Liver (tissue), 9 donors: ENCODE data around the gene VPS13C. TPM values are rescaled to one million over a fixed set of nuclear protein-coding genes. Genes with fewer than 3 reads are reported as not detected.
A peak's percentile ranks its signal among the peaks of the same experiment; 100 is the strongest.

Experiments
- DNase-seq: peaks from one replicate; pipeline ENCODE4 v3.0.0-alpha.2; 2017; ENCODE audit warnings: low spot score
- H3K27ac ChIP-seq, 2 donors: one replicate each; pipeline ENCODE4 v1.7.0; 2013; ENCODE audit warnings: inconsistent platforms in 2 of 2, low read length in 2 of 2, control low read depth in 1 of 2, low read depth in 1 of 2, mild to moderate bottlenecking in 1 of 2
- H3K27me3 ChIP-seq, 4 donors: one replicate each; pipeline versions ENCODE4 v1.6.1 to v1.7.0; 2013; ENCODE audit warnings: low read length in 3 of 4, inconsistent platforms in 1 of 4, mild to moderate bottlenecking in 1 of 4, moderate library complexity in 1 of 4; ENCODE audit not compliant: control insufficient read depth in 4 of 4, insufficient read depth in 4 of 4
- H3K36me3 ChIP-seq, 4 donors: one replicate each; pipeline versions ENCODE4 v1.6.1 to v1.7.0; 2013; ENCODE audit warnings: low read length in 3 of 4, mild to moderate bottlenecking in 3 of 4, low read depth in 1 of 4, moderate library complexity in 1 of 4; ENCODE audit not compliant: control insufficient read depth in 4 of 4, insufficient read depth in 3 of 4
- H3K4me1 ChIP-seq, 4 donors: one replicate each; pipeline versions ENCODE4 v1.6.1 to v1.7.0; 2013; ENCODE audit warnings: low read length in 3 of 4, mild to moderate bottlenecking in 3 of 4, moderate library complexity in 1 of 4; ENCODE audit not compliant: control insufficient read depth in 4 of 4, insufficient read depth in 4 of 4
- H3K4me3 ChIP-seq, 3 donors: one replicate each; pipeline versions ENCODE4 v1.6.1 to v1.7.0; 2013; ENCODE audit warnings: low read length in 3 of 3, control low read depth in 1 of 3, low read depth in 1 of 3, mild to moderate bottlenecking in 1 of 3
- H3K9ac ChIP-seq, 2 donors: one replicate each; pipeline ENCODE4 v1.7.0; 2013; ENCODE audit warnings: low read length in 2 of 2, mild to moderate bottlenecking in 2 of 2, moderate library complexity in 2 of 2, control low read depth in 1 of 2, low read depth in 1 of 2
- H3K9me3 ChIP-seq, 4 donors: one replicate each; pipeline versions ENCODE4 v1.6.1 to v1.7.0; 2013; ENCODE audit warnings: low read length in 3 of 4; ENCODE audit not compliant: control insufficient read depth in 4 of 4
- EGR1 ChIP-seq, 2 donors: IDR thresholded peaks; 2 replicates each; pipeline ENCODE4 v1.6.1; 2016 to 2018; ENCODE audit warnings: antibody characterized with exemption in 2 of 2, low read depth in 2 of 2
- FOXA1 ChIP-seq: IDR thresholded peaks from 2 replicates; pipeline ENCODE4 v1.6.1; 2016; ENCODE audit warnings: antibody characterized with exemption
- FOXA2 ChIP-seq: IDR thresholded peaks from 2 replicates; pipeline ENCODE4 v1.6.1; 2016; ENCODE audit warnings: antibody characterized with exemption
- GABPA ChIP-seq, 2 donors: IDR thresholded peaks in 1 of 2; conservative IDR thresholded peaks in 1 of 2; 2 replicates each; pipeline ENCODE4 v1.6.1; 2016; ENCODE audit warnings: antibody characterized with exemption in 2 of 2, mild to moderate bottlenecking in 1 of 2, moderate library complexity in 1 of 2
- HNF4A ChIP-seq, 2 donors: conservative IDR thresholded peaks; 2 replicates each; pipeline ENCODE4 v1.6.1; 2016; ENCODE audit warnings: antibody characterized with exemption in 2 of 2, mild to moderate bottlenecking in 2 of 2
- JUND ChIP-seq, 2 donors: IDR thresholded peaks; 2 replicates each; pipeline ENCODE4 v1.6.1; 2016; ENCODE audit warnings: antibody characterized with exemption in 2 of 2
- MAX ChIP-seq: IDR thresholded peaks from 2 replicates; pipeline ENCODE4 v1.6.1; 2016; ENCODE audit warnings: antibody characterized with exemption
- REST ChIP-seq: IDR thresholded peaks from 2 replicates; pipeline ENCODE4 v1.6.1; 2016; ENCODE audit warnings: antibody characterized with exemption, mild to moderate bottlenecking
- RXRA ChIP-seq, 2 donors: IDR thresholded peaks; 2 replicates each; pipeline ENCODE4 v1.6.1; 2017 to 2018; ENCODE audit warnings: antibody characterized with exemption in 2 of 2, mild to moderate bottlenecking in 1 of 2
- TAF1 ChIP-seq: conservative IDR thresholded peaks from 2 replicates; pipeline ENCODE4 v1.6.1; 2016; ENCODE audit warnings: antibody characterized with exemption, mild to moderate bottlenecking
- YY1 ChIP-seq: IDR thresholded peaks from 2 replicates; pipeline ENCODE4 v1.6.1; 2016; ENCODE audit warnings: antibody characterized with exemption, mild to moderate bottlenecking
- ZBTB33 ChIP-seq: IDR thresholded peaks from 2 replicates; pipeline ENCODE4 v1.6.1; 2016; ENCODE audit warnings: antibody characterized with exemption
- WGBS: extraction: QIAGEN DNeasy Blood & Tissue Kit; methylation state at CpG from one replicate; pipeline ENCODE4 v1.1.7; 2013; 5-methylcytosine and 5-hydroxymethylcytosine counted together
- polyA plus RNA-seq, 2 donors: library from polyadenylated mRNA; stranded (reverse) in 1 of 2; unstranded in 1 of 2; fragments of 200-250 nt in 1 of 2; fragments of >200 nt in 1 of 2; fragmentation: Nextera tagmentation in 1 of 2; extraction: Ambion mirVana in 1 of 2; gene quantifications; one replicate each; pipeline versions ENCODE4 v1.2.1 to v1.2.3, GENCODE V29; 2013 to 2015
- total RNA-seq, 2 donors: library from RNA; depleted of rRNA; stranded (reverse); fragments of >200 nt; gene quantifications; one replicate each; pipeline ENCODE4 v1.2.3, GENCODE V29; 2014
- donor health status: healthy.
- donor health status: healthy.
- donor health status: healthy.
- donor health status: healthy.
- donor health status: healthy.

Gene VPS13C
- total and polyA plus RNA-seq, 4 donors = 5.4 to 42.0 (median 17.4) TPM

GRCh38 chr15:62053439-62054085 is 6.7 kb downstream of the VPS13C start:
- Histone ChIP-seq H3K4me3 (no peak overlapping the region), H3K27ac (peak overlapping the region in 1 of 2 donors; percentile 6), H3K9ac (no peak overlapping the region), H3K9me3 (no peaks in the 10 kb centered on the region), H3K36me3 (no peaks in the 10 kb centered on the region), H3K4me1 (peaks cover 0 to 6% (median 0%) of the 10 kb centered on the region in 4 donors), H3K27me3 (no peaks in the 10 kb centered on the region)
- no peak for TF ChIP-seq FOXA2
- TF ChIP-seq TAF1 = no peak
- TF ChIP-seq EGR1 (IDR thresholded peaks at IDR 0.05; ENCODE audit: low read depth in 2 of 2) = no peak
- TF ChIP-seq ZBTB33 = no peak
- no peak for TF ChIP-seq REST
- no peak for TF ChIP-seq HNF4A (conservative IDR thresholded peaks at IDR 0.05)
- TF ChIP-seq MAX = no peak
- TF ChIP-seq RXRA (IDR thresholded peaks at IDR 0.05) = peak; percentile 40 to 58
- 65% methylated on average over 5 of the region's 5 CpGs for WGBS
- DNase-seq = no peak

- Histone ChIP-seq H3K36me3 (no peaks in the 10 kb centered on the region), H3K9ac (no peak overlapping the region), H3K27ac (peak overlapping the region in 1 of 2 donors; percentile 33), H3K27me3 (no peaks in the 10 kb centered on the region), H3K4me3 (no peak overlapping the region), H3K4me1 (peaks cover 0 to 6% (median 0%) of the 10 kb centered on the region in 4 donors), H3K9me3 (no peaks in the 10 kb centered on the region)
- no peak for DNase-seq
- TF ChIP-seq RXRA (IDR thresholded peaks at IDR 0.05) = peak in 1 of 2 donors; percentile 15
- no peak for TF ChIP-seq TAF1
- TF ChIP-seq FOXA1 = no peak
- TF ChIP-seq EGR1 (IDR thresholded peaks at IDR 0.05; ENCODE audit: low read depth in 2 of 2) = peak in 1 of 2 donors; percentile 21
- TF ChIP-seq GABPA (IDR thresholded peaks at IDR 0.05 in 1 of 2, conservative IDR thresholded peaks at IDR 0.05 in 1 of 2) = no peak
- TF ChIP-seq JUND (IDR thresholded peaks at IDR 0.05) = no peak
- peak; percentile 19 for TF ChIP-seq ZBTB33
- TF ChIP-seq YY1 = no peak
- TF ChIP-seq FOXA2 = no peak
- peak; percentile 45 for TF ChIP-seq MAX
- peak in 1 of 2 donors; percentile 33 for TF ChIP-seq HNF4A (conservative IDR thresholded peaks at IDR 0.05)
- 96% methylated on average over 1 of the region's 1 CpG for WGBS
Observed at GRCh38 chr15:62052713-62053112, 7.5 kb downstream of the VPS13C start.
